Glutamatergic neuron (in vitro differentiated cells): ENCODE results near the gene VWA7. TPM values are rescaled to one million over a fixed set of nuclear protein-coding genes. Genes with fewer than 3 reads are reported as not detected.

Source experiments
- DNase-seq: peaks from one replicate; pipeline ENCODE4 v3.0.0; 2022
- H3K27ac Mint-ChIP-seq: one replicate; pipeline ENCODE4 v1.8.0; 2020; ENCODE audit warnings: mild to moderate bottlenecking, mixed read lengths, inconsistent platforms; ENCODE audit not compliant: unreplicated experiment
- H3K27me3 Mint-ChIP-seq: one replicate; pipeline ENCODE4 v1.8.0; 2020; ENCODE audit warnings: mild to moderate bottlenecking, moderate library complexity, mixed read lengths, inconsistent platforms; ENCODE audit not compliant: unreplicated experiment
- H3K36me3 Mint-ChIP-seq: one replicate; pipeline ENCODE4 v1.8.0; 2020; ENCODE audit warnings: mild to moderate bottlenecking, mixed read lengths, inconsistent platforms; ENCODE audit not compliant: unreplicated experiment
- H3K4me1 Mint-ChIP-seq: one replicate; pipeline ENCODE4 v1.8.0; 2020; ENCODE audit warnings: mild to moderate bottlenecking, low read depth, mixed read lengths, inconsistent platforms; ENCODE audit not compliant: unreplicated experiment
- H3K4me3 Mint-ChIP-seq: one replicate; pipeline ENCODE4 v1.8.0; 2020; ENCODE audit warnings: mild to moderate bottlenecking, mixed read lengths, inconsistent platforms; ENCODE audit not compliant: unreplicated experiment
- H3K9me3 Mint-ChIP-seq: one replicate; pipeline ENCODE4 v1.8.0; 2020; ENCODE audit warnings: mild to moderate bottlenecking, moderate library complexity, mixed read lengths, inconsistent platforms; ENCODE audit not compliant: unreplicated experiment
- total RNA-seq: library from RNA; stranded (reverse); fragmentation: NEBNext Ultra II Directional; extraction: Animal tissue kit (Norgen Biotek cat#: 25700); gene quantifications from one replicate; pipeline ENCODE4 v1.2.1, GENCODE V29; 2021; ENCODE audit not compliant: unreplicated experiment
- TF ChIP-seq, protein P1 (sequence below): fragments of 200-600 bp; sonication (generic); IDR thresholded peaks from one replicate; pipeline ENCODE4 v1.5.0; 2021; ENCODE audit not compliant: partially characterized antibody, unreplicated experiment

The VWA7 gene
- total RNA-seq, 1 donor from 2014 or later: 3.2 TPM

DNA sequence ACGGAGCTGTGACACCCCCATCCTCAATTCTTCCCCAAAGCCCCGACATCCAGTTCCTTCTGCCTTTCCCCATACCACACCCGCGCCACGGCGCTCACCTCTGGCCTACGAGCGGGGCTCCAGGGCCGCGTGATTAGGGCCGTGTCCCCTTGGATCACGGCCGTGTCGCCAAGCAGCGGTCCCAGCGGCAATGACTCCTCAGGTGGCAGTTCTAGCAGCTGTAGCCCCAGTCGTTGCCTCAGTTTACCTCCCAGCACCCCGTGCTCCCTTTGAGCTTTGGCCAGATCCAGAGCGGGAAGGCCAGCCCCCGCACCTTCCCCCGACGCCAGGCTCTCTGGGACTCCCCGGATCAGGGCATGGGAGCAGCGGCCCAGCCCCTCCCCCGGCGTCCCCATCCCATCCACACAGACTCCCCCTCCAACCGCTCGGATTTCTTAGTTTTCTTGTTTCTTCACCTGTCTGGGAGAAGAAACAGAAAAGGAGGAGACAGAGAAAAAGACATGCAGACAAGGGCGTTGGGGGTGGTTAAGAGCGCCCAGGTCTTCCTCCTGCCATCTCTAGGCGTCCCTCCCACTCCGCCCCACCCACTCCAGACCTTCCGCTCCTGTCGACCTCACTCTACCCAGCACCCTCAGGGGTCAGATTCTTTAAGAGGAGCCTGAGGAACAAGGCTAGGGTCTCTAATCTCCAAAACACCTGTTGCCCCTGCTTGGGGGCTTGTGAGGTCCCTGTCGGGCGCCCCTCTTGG lies 48.2 kb downstream of the VWA7 start, which contains the start of gene DDAH2:
DDAH2 (minus strand) TSS at position 533 of the 748 bp plus-strand sequence; CDS start at position 395, 138 bp downstream.
- Mint-ChIP-seq H3K27ac (peak within 1 kb of the TSS; percentile 96), H3K27me3 (peaks cover 19% of the 10 kb centered on the region), H3K9me3 (peaks cover 13% of the 10 kb centered on the region), H3K4me3 (peak within 1 kb of the TSS; percentile 98), H3K4me1 (peaks cover 8% of the 10 kb centered on the region), H3K36me3 (peaks cover 14% of the 10 kb centered on the region)
- no peak for DNase-seq
- TF ChIP-seq, protein P1, sequence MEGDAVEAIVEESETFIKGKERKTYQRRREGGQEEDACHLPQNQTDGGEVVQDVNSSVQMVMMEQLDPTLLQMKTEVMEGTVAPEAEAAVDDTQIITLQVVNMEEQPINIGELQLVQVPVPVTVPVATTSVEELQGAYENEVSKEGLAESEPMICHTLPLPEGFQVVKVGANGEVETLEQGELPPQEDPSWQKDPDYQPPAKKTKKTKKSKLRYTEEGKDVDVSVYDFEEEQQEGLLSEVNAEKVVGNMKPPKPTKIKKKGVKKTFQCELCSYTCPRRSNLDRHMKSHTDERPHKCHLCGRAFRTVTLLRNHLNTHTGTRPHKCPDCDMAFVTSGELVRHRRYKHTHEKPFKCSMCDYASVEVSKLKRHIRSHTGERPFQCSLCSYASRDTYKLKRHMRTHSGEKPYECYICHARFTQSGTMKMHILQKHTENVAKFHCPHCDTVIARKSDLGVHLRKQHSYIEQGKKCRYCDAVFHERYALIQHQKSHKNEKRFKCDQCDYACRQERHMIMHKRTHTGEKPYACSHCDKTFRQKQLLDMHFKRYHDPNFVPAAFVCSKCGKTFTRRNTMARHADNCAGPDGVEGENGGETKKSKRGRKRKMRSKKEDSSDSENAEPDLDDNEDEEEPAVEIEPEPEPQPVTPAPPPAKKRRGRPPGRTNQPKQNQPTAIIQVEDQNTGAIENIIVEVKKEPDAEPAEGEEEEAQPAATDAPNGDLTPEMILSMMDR: no peak

- TF ChIP-seq, protein P1: no peak
- no peak for DNase-seq
- Mint-ChIP-seq H3K27ac (peak overlapping the region; percentile 28), H3K9me3 (peaks cover 12% of the 10 kb centered on the region), H3K4me3 (peak overlapping the region; percentile 98), H3K27me3 (peaks cover 17% of the 10 kb centered on the region), H3K36me3 (peaks cover 14% of the 10 kb centered on the region), H3K4me1 (peaks cover 6% of the 10 kb centered on the region)
These were observed 49.1 kb downstream of the VWA7 start for GRCh38 chr6:31727717-31728671.

DNA sequence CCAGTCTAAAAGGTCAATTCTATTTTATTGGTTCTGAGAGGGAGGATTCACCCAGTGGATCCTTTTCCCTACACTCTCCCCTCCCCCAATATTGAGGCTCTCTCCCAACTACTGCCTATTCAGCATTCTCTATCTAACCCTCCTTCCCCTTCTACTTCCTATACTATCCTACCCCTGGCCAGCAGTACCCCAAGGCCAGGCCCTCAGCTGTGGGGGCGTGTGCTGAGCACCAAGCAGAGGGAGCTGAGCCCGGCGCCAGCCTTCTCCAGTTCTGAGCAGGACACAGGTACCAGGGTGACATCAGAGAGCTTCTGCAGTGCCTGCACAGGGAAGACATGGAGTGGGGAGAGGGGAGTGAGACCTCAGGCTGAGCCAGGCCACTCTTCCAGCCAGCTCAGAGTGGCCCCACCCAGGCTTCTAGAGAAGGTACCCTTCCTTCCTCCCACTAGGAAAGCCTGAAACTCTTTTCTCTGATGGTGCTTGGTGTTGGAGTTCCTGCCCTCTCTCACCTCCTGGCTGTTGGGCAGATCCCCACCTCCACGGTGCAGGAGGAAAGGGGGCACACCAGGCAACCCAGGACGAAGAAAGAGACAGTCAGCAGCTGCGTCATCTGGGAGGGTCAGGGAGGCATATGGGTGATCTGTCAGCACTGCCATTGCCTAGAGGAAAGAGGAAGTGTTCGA lies 50.0 kb downstream of the VWA7 start:
- TF ChIP-seq, protein P1: no peak
- Mint-ChIP-seq H3K4me3 (peak overlapping the region; percentile 34), H3K36me3 (peaks cover 14% of the 10 kb centered on the region), H3K27me3 (peaks cover 17% of the 10 kb centered on the region), H3K9me3 (peaks cover 12% of the 10 kb centered on the region), H3K27ac (no peak overlapping the region), H3K4me1 (peaks cover 6% of the 10 kb centered on the region)
- DNase-seq: no peak

- Mint-ChIP-seq H3K4me3 (no peak overlapping the region), H3K36me3 (peaks cover 14% of the 10 kb centered on the region), H3K27ac (peak overlapping the region; percentile 69), H3K27me3 (peaks cover 22% of the 10 kb centered on the region), H3K4me1 (peaks cover 6% of the 10 kb centered on the region), H3K9me3 (peaks cover 12% of the 10 kb centered on the region)
- TF ChIP-seq, protein P1: no peak
- no peak for DNase-seq
These were observed 51.4 kb downstream of the VWA7 start for GRCh38 chr6:31725502-31726350.
